NCI-H69 (cell line): ENCODE data around the gene MRPL58.
"Not testable (repeated sequence)": the region's sequence is repeated elsewhere in the genome, so short reads cannot be mapped to it uniquely, and the experiment has no call there.

Experiments
- DNase-seq: peaks from one replicate; lab custom pipeline; 2025; lab: John Stamatoyannopoulos, UW

The MRPL58 gene

DNA sequence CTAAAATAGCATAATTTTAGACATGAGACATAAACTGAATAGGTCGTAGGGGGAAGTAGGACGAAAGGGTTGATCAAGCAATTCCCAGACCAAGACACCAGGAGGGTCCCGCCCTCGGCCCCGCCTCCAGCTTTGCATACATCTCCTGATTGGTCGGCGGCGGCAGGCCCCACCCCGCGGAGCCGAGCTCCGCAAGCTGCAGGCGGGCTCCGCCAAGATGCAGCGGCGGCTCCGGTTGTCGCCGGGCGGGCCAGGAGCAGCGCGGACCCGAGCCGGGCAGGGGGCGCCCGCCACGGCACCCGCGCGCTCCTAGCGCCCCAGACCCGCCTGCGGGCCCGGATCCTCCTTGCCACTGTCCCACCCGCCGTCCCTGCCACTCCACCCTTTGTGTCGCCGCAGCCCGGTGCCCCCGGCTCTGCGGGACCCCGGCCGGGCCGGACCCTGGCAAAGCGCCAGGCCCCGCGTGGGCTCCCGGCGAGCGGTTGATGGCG, 25.0 kb upstream of the MRPL58 start, which contains the start of gene CDR2L:
Gene CDR2L (plus strand): TSS at position 215 of the 491 bp plus-strand sequence. CDS start 412 bp downstream, outside the sequence.
- peak; percentile 96 for DNase-seq

DNA sequence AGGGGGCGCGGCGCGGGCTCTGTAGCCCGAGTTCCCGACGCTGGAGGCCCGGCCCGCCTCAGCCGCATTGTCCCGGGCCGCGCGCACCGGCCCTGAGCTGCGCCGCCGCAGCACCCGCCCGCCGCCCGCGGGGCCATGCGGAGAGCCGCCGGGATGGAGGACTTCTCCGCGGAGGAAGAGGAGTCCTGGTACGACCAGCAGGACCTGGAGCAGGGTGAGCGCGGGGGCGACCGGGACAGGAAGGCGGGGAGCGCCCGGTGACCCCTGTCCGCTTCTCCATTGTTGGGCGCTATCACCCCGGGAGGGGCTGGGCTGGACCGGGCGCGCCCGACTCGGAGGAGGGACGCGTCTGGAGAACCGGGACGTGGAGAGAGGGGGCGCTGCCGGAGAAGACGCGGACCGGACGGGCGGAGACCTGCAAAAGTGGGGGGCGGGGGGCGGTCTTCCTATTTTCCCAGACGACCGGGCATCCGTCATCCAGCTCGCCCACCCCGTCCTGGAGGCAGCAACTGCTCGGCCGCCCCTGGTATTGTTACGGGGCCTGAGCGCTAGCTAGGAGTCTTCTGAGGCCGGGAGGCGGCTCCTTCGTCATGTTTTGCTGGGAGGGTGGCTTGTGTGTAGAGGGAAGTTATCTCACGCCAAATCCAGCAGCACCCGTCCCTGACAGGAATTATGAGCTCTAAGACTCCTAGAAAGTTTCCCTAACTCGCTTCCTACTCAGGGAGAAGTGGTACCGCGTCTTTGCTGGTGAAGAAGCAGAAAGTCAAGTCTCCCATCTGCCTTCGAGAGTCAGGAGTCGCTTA, 24.4 kb upstream of the MRPL58 start:
- DNase-seq, result peak; percentile 75

DNA sequence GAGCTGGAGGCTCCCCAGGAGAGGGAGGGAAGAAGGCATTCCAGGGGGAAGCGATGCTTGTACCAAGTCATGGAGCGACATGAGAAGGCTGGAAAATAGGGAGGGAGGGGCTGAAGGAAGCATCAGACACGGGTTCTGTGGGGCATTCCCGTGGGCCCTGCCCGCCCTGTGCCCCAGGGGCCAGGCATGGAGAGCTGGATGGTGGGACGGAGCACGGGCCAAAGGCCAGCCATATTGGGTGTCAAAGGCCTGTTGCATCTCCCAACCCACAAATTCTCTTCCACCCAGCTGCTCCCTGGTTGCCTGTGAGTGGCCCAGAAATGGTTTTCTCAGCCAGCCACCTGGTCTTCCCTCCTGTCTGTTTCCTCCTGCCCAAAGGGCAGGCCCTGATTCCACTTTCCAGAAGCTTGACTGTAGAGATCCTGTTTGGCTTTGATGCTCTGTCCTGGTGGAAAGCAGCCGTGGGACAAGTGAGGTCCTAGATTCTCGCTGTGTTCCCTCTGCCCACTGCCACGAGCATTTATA, 21.8 kb upstream of the MRPL58 start:
- no peak for DNase-seq

DNA sequence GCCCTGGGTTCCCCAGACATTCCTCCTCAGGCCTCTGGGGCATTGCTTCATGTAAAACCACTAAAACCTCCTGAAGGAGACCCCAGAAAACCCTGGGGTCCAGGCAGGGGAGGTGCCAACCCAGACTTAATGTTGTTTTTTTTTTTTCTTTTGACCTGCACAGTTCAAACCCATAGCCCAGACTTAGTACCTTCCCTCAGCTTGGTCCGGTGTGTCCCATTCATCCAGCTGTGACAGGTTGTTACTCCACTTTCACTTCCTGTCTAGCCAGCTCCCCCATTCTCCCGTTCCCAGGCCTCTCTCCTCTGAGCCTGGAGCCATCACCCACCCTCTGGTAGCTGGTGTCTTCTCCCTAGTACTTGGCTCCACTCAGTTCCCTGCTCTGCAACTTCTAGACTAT, 20.2 kb upstream of the MRPL58 start:
- DNase-seq, result no peak

DNA sequence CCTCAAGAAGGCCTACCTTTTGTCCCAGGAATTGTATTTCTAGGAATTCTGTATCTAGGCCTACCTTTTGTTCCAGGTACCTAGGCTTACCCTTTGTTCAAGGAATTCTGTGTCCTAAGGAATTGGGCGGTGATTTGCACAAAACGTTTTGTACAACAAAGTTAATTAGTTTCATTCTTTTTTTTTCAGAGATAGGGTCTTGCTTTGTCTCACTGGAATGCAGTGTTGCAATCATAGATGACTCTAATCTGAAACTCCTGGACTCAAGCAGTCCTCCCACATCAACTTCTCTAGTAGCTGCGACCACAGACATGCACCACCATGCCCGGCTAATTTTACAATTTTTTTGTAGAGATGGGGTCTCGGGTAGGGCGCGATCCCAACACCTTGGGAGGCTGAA, 18.0 kb upstream of the MRPL58 start:
- no peak for DNase-seq

DNA sequence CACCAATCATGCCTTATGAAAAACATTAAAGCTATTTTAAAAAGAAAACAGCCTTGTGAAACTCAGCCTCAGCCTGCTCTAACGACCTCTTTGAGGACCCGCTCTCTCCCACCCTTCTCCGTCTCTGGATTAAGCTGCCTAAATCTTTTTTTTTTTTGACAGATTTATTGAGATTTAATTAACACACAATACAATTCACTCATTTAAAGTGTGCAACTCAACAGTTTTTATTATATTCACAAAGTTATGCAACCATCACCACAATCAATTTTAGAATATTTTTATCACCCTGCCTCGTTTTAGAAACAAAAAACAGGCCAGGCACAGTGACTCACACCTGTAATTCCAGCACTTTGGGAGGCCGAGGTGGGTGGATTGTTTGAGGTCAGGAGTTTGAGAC, 16.6 kb upstream of the MRPL58 start:
- no peak for DNase-seq

DNA sequence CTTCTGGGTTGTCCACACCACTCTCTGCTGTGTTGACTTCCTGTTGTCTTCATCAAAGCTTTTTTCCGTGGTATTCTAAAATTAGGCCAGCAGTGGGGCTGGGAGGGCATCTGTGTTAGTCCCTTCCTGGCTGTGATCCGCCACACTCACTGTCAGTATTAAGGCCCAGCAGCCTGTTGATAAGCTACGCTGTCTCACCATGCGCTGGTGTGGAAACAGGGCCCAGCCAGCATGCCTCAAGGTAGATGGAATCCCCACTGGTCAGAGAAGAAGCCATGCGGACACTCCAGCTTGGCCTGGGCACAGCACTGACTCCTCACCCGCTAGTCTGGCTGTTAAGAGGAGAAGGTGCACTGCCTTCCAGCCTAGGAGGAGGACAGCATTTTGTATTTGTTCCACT, 13.7 kb upstream of the MRPL58 start:
- DNase-seq, result no peak

DNA sequence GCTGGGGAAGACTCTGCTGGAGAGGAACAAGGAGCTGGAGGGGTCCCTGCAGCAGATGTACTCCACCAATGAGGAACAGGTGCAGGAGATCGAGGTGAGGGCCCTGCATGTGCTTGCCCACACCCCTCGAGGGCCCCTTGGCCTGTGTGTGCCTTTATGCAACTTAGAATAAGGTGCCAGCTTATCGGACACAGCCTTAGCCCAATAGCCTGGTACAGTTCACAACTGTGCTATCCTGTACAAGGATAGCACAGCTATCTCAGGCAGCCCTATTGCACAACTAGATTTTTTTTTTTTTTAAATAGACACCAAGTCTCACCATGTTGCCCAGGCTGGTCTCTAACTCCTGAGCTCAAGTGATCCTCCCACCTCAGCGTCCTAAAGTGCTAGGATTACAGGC, 12.9 kb upstream of the MRPL58 start:
- no peak for DNase-seq

DNA sequence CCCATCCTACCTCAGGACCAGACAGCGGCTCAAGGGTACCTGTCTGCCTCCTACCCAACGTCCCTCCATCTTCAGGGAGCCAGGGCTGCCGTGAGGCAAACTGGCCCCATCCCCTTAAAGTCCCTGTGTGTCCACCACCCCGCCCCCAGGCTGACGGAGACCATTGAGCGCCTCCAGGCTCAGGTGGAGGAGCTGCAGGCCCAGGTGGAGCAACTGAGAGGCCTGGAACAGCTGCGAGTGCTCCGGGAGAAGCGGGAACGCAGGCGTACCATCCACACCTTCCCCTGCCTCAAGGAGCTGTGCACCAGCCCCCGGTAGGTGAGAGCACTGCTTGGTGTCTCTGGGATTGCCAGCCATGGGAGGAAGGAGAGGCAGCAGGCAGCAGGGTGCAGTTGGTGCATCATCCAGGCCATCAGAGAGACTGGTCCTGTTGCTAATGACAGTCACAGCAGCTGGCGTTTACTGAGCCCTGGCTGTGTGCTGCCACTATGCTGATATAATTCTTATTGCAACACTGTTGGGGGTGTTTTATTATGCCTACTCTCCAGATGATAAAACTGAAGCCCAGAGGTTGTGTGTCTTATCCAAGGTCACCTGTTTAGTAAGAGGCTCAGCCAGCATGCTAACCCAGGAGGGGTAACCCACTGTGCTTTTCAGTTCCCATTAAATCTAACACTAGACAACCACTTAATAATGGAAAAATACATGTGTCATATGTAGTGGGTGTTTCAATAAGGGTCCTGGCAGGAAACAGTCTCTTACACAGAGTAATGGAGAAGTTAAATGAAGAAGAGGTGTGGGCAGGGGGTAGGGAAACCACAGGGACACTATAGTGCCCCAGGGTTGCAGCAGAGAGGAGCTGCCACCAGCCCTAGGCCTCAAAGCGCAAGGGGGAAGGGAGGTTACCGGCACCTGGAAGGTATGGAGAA, 10.3 kb upstream of the MRPL58 start:
- peak; percentile 38 for DNase-seq

DNA sequence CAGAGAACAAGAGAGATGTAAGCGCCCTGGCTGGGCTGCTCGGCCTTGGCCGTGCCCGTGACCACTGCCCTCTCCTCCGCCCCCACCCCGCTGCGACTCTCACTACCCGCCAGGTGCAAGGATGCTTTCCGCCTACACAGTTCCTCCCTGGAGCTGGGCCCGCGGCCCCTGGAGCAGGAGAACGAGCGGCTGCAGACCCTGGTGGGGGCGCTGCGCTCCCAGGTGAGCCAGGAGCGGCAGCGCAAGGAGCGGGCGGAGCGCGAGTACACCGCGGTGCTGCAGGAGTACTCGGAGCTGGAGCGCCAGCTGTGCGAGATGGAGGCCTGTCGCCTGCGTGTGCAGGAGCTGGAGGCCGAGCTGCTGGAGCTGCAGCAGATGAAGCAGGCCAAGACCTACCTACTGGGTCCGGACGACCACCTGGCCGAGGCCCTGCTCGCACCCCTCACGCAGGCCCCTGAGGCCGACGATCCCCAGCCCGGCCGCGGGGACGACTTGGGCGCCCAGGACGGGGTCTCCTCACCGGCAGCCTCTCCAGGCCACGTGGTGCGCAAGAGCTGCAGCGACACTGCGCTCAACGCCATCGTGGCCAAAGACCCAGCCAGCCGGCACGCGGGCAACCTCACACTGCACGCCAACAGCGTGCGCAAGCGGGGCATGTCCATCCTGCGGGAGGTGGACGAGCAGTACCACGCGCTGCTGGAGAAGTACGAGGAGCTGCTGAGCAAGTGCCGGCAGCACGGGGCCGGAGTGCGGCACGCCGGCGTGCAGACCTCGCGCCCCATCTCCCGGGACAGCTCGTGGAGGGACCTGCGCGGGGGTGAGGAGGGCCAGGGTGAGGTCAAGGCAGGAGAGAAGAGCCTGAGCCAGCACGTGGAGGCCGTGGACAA, 9.2 kb upstream of the MRPL58 start:
- DNase-seq, result no peak

DNA sequence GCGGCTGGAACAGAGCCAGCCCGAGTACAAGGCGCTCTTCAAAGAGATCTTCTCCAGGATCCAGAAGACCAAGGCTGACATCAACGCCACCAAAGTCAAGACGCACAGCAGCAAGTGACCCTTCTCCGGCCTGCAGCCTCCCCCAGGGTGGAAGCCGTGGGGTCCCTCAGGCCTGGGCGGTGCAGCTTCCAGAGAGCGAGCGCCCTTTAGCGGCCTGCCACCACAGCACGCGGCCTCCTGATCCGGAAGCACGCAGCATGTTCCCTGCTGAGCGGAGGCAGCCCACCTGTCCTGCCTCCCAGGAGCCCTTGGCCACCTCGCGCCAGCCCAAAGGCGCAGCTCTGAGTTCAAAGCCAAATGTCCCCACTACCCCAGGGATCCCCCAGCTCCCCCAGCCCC, 8.5 kb upstream of the MRPL58 start:
- no peak for DNase-seq

DNA sequence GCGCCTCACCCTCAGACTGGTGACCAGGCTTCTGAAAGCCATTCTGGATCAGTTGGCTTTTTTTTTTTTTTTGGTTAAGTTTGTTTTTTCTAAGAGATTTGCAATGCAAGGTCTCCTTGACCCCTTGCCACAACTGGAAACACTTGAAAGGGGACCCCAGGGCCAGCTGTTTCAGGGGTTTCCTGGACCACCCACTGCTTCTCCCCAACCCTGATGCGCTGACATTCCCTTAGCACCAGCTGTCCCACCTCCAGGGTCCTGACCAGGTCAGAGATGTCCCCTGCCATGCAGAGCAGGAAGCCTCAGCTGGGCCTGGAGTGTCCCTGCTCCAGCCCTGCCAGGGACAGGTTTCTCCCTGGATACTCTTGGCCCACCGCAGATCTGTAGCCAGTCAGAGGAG, 8.1 kb upstream of the MRPL58 start:
- DNase-seq, result no peak

DNA sequence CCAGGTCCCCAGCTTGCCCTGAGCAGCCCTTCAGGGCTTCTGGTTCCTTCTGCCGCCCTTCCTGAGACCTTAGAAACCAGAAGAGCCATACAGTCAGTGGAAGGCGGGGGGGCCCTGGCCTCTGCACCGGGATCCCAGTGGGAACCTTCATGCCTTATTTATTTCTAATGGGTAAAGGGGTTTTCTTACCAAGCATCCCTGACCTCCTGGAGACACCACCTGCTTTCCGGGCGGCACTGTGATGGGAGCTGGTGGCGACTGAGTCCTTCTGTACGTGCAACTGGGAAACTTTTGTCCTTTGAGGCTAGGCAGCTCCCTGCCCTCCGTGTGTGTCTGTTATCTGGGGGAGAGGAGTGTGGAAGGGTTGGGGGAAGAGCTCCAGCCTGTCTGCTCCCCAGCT, 7.2 kb upstream of the MRPL58 start:
- no peak for DNase-seq

DNA sequence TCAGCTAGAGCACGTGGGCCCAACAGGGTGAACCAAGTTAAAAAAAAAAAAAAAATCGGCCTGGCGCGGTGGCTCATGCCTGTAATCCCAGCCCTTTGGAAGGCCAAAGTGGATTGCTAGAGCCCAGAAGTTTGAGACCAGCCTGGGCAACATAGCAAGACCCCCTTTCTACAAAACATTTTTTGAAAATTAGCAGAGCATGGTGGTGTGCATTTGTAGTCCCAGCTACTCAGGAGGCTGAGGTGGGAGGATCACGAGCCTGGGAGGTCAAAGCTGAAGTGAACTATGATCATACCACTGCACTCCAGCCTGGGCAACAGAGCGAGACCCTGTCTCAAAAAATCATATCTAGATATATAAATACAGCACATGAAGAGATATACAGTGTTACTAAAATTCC, 6.4 kb upstream of the MRPL58 start:
- not testable (repeated sequence) for DNase-seq

DNA sequence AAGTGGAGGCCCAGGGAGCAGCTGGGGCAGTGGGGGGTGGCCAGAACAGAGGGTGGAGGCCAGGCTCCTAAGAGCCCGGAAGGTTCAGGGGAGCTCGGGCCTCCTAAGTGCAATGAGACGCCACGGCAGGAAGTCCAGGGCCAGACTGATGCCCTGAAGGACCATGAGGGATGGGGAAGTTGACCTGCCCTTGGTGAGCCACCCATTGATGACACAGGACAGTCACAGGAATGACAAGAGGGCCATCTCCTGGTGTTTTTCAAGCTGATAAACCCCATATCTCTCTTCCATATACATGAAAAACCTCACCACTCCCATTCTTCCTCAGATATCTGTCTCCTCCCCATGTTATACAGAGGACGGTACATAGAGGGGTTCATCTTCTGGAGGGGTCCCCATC, 5.8 kb upstream of the MRPL58 start:
- peak; percentile 10 for DNase-seq

DNA sequence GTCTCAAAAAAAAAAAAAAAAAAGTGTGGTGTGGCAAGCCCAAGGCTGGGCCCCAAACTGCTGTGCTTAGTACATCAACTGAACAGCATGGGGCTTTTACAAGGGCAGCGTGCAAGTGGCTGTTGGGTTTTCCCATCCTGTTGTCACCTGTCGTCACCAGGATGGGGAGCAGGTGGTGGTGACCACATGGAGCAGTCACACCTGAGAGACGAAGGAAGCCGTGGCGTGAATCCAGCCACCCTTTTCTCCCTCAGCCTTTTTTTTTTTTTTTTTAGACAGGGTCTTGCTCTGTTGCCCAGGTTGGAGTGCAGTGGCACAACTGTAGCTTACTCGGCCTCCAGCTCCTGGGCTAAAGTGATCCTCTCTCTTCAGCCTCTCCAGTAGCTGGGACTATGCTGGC, 4.1 kb upstream of the MRPL58 start:
- peak; percentile 75 for DNase-seq

DNA sequence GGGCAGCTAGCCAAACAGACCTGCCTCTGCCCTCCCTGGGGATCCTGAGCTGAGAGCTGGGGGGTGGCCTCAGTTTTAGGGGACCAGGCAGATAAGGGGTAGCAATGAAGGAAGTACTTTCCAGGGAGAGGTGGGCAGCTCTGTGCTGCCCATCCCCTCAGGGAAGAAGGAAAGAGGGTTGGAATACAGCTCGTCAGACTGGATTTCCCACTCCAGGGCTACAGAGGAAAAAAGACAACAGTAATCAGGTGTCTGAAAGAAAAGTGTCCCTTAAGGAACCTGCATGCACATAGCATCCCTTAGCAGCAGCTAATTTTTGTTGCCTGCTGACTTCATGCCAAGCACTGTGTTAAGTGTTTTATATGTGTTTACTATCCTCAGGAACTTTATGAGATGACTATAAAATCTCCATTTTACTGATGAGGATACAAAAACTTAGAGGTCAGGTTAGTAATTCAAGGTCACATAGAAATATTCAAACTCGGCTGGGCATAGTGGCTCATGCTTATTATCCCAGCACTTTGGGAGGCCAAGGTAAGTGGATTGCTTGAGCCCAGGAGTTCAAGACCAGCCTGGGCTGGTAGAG, 3.2 kb upstream of the MRPL58 start:
- DNase-seq, result peak; percentile 43

DNA sequence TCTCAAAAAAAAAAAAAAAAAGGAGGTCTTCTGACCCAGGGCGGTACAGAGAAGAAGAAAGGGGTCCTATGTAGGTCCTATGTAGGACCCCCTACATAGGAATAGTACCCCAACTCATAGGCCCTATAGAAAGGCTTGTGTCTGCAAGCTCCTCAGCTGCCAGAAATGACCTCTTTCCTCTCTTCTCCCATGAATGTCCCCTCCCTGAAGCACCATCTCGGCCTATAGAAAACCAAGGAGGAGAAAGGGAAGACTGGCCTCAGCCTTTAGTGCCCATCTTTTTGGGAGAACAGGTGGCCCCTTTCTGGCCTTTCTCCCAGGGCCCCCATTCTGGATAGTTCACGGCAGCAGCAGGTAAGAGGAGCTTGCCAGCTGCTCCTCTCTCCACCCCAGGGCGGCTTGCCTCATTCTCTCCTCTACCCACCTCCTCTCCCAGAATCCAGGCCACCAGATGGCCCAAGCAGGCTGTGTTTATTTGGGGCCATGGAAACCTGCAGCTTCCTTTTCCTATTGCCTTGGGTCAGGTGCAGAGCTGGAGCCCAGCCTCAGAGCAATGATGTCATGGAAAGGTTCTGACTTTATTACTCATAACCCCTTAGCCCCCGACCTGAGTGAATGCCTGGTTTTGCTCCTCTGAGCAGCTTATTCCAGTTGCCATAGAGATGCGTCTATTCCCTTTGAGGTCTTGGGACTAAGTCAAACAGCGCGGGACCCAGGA, 1.6 kb upstream of the MRPL58 start:
- DNase-seq, result peak; percentile 98

DNA sequence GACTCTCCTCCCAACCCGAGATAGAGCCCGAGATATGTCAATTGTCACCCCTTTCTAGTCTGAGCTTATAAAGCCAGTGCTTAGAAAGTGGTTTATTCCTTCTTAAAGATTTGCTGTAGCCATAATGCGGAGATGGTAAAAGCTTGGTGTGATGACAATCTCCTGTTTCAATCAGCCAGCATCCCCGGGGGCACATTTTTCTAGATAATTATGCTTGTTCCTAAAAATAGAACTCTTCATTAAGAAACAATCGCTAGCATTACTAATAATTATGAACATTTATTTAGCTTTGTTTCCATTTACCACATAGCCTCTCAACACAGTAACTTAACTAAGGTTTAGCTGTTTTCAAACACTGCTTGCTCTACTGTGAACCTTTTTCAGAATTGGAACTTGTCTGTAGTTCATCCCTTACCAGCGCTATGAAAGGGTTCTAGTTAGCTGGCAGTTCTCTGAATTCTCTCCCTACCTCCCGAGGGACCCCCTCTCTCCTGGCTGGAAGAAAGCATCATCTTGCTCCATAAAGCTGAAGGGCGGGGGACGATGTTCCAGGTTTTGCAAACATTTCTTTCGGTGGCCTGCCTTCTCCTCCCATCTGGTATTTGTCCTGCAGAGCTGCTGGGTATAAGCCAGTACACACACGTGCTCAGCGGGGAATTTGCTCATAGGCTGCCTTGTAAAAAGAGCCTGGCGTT, 922 bp upstream of the MRPL58 start:
- DNase-seq, result peak; percentile 96

DNA sequence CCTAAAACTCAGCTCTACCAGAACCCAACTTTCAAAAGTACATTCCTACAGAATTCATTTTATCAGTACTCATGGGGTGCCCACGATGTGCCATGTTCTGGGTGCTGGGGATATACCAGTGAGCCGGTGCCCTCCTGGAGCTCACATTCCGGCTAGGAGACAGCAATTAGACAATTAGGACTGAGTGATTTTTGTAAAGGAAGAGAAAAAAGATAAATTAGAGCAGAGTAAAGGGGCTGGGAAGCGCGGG, 449 bp upstream of the MRPL58 start:
- DNase-seq, result no peak
